HG02623 (cell line): ENCODE measurements around the gene MAPK1.
"Not testable (repeated sequence)": the region's sequence is repeated elsewhere in the genome, so short reads cannot be mapped to it uniquely, and the experiment has no call there.

Experiments
- ATAC-seq: cut with Tn5 transposase; IDR thresholded peaks from one replicate; pipeline ENCODE4 v1.9.1; 2021; ENCODE audit warnings: moderate library complexity; ENCODE audit not compliant: unreplicated experiment

MAPK1 gene

DNA sequence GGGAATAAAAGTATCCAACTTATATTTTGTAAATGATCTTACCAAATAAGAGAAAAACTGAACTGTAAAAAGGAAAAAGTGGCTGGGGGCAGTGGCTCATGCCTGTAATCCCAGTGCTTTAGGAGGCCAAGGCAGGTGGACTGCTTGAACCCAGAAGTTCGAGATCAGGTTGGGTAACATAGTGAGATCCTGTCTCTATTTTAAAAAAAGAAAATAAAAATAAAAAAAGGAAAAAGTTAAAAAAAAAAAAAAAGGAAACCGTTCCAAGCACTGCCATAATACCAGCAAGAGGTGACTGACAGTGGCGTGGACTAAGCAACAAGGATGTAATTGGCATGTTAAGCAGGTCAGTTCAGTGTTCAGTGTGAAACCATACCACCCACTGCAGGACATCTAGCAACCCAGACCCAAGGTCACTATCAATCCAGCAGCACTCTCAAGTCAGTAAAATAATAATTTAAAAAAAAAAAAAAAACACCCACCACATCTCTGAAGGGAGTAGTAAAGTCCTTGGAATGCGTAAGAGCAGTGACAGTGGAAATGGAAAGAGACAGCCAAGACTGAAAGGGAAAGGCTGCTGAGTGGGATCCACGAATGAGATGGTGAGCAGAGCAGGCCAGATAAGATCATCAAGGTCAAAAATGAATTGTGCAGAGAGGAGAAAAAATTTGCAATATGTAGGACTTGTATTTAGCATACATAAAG, 43.6 kb downstream of the MAPK1 start:
- ATAC-seq = no peak

DNA sequence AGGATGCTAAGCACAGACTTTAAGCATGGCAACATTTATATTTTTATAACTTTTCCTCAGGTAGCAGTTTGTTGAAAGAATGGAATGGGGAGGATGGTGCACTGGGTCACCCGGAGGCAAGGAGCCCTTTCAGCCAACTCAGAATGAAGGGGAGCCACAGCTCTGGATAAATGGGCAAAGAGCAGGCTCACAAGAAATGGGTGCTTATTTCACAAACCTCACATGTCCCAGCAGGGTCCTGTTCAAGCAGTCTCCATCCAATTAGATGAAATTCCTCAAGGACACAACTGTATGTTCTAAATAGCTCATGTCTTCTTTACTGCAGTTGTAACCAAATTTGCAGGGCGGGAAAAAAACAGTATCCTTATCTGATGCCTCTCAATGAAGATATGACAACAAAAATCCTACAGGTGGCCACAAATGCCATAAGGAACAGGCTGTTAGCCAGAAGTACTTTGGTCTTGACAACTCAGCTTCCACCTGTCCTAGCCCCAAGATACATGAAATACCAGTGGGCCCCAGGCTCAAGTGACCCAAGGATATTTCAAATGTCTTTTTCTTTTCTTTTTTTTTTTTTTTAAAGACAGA, 48.2 kb downstream of the MAPK1 start:
- no peak for ATAC-seq

DNA sequence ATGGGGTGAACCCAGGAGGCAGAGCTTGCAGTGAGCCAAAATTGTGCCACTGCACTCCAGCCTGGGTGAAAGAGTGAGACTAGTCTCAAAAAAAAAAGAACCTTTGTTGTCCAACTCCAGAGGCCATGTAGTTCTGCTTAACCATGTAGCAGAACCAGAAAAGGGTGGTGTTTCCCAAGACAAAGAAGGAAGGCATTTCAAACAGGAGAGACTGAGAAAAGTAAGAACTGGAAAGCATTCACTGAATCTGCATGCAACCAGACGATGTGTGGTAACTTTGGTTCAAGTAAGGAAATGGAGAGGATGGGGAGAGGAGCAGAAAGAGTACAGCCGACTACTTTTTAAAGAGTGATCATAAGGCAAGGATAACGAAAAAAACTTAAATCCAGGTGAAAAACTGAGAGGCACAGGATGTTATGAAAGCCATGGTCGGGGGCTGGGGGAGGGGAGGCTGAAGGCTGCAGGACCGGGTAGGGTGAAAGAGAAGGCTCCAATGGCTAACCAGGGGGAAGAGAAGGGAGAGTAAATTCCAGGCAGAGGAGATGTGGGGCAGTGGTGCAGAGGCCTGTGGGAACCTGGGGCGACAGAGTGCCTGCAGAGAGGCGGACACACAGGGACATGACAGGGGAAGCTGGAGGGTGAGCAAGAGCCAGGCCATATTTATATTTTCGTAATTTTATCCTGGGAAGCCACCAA, 48.8 kb downstream of the MAPK1 start:
- no peak for ATAC-seq

DNA sequence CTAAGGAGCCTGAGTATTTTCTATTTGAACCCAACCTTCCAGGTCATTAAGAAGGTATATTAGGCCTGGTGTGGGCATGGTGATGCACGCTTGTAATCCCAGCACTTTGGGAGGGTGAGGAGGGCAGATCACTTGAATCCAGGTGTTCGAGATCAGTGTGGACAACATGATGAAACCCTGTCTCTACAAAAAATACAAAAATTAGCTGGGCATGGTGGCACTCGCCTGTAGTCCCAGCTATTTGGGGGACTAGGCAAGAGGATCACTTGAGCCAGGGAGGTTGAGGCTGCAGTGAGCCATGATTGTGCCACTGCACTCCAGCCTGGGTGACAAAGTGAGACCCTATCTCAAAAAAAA, 50.0 kb downstream of the MAPK1 start:
- ATAC-seq = not testable (repeated sequence)

DNA sequence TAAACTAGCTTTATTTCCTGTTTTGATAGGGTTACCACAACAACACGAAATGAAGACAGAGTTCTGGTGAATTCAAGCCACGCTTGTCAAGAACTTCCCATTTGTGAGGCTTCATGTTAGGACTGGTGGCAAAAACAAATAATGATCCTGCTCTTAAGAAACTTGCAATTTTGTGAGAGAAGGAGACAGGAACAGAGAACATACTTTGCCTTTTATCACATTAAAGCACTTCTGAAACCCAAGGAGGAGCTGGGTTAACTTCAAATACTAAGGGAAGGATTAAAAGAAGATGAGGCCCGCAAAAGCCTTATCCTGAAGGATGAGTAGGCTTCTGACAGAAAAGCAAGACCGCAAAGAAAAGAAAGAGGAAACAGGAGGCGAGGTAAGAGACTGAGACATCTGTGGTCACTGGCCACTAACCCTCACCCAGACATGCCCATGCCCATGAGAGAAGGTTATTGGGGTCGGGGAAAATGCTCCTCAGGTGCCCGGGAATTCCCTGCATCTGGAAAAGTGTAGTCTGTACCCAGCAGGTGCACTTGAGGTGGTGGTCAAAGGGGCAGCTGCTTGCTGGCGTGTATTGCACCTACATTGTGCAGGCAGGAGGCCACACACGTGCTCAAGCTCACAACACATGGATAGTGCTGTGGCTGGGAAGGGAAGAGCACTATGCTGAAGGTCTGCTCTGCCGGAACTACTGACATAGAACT, 50.5 kb downstream of the MAPK1 start:
- ATAC-seq = no peak

DNA sequence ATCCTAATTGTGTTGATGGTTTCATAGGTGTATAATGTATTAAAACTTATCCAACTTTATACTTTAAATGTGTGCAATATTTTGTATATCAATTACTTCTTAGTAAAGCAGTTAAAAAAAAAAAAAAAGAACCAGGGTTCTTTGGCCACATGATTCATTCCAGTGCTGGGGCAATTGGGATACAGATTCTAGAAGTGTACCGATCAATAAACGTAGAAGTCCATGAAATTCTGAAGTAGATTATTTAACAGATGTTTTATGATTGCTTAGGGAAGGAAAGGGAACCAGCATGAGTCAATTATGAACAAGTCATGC, 51.0 kb downstream of the MAPK1 start:
- no peak for ATAC-seq

DNA sequence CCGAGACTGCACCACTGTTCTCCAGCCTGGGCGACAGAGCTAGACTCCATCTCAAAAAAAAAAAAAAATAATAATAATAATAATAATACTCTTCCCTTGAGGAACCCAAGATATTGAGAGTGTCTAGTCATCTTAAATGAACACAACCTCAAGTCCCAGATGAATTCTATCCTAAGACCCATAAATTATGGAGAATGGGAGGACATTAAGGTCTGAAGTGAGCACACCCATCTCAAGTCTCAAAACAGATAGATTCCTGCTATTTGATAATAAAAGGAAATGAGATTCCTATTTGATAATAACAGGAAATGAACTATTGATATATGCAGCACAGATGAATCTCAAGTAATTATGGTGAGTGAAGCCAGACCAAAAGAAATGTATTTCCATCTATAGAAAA, 51.5 kb downstream of the MAPK1 start:
- no peak for ATAC-seq

DNA sequence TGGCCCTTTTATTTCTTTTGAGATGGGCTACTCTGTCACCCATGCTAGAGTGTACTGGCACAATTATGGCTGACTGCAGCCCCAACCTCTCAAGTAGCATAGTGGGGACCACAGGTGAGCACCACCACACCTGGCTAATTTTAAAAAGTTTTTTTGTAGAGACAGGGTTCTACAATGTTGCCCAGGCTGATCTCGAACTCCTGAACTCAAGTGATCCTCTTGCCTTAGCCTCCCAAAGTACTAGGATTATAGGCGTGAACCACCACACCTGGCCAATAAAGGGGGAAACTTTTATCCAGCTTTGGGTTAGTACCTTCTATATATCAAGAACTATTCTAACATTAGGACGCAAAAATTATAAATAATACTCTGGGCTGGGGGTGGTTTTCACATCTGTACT, 52.1 kb downstream of the MAPK1 start:
- no peak for ATAC-seq

DNA sequence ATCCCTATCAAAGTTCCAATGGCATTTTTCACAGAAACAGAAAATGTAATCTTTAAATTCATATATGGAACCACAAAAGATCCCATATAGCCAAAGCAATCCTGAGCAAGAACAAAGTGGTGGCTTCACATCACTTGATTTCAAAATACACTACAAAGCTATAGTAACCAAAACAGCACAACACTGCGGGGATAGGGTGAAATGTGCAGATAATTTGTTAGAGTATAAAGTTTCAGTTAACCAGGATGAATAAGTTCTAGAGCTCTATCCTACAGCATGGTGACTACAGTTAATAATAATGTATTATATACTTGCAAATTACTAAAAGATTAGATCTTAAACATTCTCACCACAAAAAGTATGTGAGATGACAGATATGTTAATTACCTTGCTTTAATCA, 55.5 kb downstream of the MAPK1 start:
- no peak for ATAC-seq

DNA sequence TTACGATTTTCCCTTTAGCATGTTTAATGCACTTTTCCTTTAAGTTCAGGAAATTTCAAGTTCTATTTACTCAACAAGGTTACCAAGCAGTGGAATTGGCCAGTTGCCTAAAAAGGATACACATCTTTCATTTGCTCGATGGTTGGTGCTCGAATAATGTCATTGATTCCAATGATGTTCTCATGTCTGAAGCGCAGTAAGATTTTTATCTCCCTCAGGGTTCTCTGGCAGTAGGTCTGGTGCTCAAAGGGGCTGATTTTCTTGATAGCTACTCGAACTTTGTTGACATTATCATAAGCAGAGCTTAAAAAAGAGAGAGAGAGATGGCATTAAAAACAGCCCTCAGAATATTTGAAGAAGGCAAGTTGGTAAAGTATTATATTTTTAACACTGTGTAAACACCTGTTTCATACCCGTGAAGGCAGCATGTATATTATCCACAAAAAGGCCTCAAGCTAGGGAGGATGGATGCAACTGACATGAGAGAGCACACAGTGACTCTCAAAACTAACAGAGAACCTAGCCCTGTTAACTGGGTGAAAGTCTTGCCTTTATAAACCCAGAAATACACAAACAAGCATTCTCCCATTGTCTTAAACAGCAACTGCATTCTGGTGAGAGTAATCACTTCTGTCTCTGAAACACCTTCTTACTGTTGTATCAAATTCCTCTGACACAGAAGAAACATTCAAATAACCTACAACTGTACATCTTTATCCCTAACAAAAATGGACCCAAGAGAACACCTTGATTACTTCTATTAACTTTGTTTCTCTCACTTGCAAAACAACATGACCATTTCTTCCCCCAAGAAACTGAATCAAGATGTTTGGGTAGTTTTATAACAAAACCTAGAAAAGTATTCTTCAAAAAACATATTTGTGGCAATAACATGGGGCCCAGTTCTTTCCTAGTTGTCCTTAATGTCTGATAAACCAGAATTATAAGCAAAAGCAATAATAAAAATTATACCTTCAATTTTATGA, 59.6 kb downstream of the MAPK1 start:
- ATAC-seq = no peak

DNA sequence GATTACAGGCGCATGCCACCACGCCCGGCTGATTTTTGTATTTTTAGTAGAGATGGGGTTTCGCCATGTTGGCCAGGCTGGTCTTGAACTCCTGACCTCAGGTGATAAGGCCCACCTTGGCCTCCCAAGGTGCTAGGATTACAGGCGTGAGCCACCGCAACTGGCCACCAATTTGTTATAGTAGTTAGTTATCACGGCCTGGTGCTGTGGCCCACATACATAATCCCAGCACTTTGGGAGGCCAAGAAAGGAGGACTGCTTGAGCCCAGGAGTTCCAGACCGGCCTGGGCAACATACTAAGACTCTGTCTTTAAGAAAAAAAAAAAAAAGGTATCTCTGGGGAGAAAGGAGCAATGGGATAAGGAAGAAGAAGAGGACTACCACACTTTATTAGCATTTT, 62.1 kb downstream of the MAPK1 start:
- ATAC-seq = not testable (repeated sequence)

DNA sequence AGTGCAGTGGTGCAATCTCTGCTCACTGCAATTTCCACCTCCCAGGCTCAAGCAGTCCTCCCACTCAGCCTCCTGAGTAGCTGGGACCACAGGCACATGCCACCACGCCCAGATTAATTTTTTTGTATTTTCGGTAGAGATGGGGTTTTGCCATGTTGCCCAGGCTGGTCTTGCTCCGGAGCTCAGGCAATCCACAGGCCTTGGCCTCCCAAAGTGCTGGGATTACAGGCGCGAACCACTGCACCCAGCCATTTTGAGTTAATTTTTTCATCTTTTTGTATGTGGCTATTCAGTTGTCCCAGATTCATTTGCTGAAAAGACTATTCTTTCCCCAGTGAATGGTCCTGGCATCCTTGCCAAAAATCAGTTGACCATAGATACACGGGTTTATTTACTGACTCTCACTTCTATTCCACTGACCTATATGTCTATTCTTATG, 63.6 kb downstream of the MAPK1 start:
- ATAC-seq = no peak

DNA sequence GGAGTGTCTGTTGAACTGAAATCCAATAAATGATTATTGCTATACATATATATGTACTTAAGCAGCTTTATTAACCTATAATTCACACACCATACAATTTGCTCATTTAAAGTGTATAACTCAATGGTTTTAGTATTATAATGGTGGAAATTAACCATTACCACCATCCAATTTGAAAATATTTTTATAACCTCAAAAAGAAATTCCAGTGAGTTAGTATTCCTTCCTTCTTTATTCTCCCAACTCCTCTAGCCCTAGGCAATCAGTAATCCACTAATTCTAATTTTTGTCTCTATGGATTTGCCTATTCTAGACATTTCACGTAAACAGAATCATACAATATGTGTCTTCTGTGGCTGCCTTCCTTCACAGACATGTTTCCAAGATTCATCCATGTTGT, 64.8 kb downstream of the MAPK1 start:
- ATAC-seq = no peak

DNA sequence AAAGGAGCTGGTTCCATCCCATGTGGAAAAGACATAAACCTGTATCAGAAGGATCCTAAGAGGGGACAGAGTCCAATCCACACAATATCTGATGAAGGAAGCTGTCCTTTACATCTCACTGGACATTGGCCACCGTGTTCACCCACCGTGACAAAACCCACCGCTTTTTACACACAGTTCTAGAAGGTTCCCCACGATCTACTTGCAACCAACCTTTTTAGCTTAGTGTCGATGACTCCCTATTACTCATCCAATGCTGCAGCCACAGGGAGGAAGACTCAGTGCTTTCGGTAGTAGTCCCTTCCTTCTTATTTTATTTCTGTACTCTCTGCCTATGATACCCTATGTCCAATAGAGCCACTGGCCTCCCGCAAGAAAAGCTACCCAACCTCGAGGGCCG, 65.4 kb downstream of the MAPK1 start:
- no peak for ATAC-seq

DNA sequence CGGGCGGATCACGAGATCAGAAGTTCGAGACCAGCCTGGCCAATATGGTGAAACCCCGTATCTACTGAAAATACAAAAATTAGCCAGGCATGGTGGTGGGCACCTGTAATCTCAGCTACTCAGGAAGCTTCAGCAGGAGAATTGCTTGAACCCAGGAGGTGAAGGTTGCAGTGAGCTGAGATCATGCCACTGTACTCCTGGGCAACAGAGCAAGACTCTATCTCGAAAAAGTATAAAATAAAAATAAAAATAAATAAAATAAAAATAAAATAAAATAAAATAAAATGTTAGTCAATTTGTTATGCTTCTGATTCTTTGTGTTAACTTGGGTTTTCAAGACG, 66.2 kb downstream of the MAPK1 start:
- ATAC-seq = not testable (repeated sequence)

DNA sequence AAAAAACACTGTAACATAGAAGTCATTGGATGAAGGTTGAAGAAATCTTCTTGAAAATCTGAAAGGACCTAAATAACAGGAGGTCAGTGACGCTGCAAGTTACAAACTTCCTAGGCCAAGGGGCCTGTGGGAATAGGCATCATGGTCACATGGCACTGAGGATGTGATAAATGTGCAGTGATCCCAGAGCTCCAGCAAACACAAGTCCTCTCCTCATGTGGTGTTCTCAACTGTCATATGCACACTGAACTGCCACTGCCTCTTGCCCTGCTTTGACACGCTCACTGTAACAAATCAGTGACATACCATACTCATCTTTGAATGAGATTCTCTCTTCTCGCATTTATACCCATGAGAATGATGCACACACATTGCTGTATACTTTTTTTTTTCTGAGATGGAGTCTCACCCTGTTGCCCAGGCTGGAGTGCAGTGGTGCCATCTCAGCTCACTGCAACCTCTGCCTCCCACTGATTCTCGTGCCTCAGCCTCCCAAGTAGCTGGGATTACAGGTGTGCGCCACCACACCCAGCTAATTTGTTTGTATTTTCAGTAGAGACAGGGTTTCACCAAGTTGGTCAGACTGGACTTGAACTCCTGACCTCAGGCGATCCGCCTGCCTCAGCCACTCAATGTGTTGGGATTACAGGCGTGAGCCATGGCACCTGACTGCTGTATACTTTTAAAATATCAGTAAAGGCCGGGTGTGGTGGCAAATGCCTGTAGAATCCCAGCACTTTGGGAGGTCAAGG, 66.7 kb downstream of the MAPK1 start:
- ATAC-seq = no peak

DNA sequence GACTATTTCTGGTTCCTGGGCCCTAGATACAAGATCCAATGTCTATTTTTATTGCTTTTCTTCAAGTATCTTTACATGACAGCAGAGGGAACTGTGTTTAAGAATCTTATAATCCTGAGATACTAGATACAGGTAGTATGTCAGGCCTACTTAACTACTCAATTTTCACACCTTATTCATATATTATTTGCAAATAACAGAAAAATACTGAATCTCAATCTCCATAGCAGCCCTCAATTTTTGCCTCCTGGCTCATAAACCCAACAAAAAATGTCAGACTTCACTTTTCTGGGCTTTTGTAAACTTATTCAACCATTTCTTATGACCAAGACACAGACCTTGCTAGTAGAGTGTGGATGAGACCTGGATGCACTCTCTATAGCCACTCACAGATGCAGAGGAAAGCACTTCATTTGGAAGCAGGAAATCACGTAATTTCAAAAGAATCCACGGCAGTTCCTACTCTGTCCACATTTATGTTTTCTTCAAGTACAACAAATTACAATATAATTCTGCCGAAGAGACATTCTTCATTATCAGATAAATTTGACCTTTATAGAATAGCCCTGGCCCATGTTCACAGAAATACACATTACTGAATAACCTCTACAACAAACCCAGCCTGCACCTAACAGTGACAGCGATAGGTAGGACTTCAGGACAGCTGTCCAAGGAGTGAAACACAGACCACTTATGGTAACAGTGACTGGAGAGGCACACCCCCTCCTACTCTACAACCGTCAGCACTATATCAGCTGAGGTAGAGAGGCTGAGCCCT, 69.8 kb downstream of the MAPK1 start:
- ATAC-seq = no peak

DNA sequence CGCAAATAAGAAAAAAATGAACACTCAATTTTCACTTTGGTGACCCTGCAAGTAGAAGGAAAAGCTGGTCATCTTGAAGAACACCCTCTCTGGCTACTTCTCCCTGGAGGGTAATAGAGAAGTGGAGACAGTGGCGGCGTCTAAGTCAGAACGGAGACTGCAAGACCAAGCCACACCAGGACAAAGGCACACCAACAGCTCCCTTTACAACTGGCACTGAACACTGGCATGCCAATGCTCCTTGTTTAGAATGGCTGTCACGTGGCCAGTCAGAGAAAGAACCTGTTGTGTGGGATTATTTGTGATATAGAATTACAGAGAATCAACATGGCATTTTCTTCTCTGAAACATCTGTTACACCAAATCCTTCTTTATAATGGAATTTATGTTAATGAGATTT, 70.6 kb downstream of the MAPK1 start:
- ATAC-seq = no peak

DNA sequence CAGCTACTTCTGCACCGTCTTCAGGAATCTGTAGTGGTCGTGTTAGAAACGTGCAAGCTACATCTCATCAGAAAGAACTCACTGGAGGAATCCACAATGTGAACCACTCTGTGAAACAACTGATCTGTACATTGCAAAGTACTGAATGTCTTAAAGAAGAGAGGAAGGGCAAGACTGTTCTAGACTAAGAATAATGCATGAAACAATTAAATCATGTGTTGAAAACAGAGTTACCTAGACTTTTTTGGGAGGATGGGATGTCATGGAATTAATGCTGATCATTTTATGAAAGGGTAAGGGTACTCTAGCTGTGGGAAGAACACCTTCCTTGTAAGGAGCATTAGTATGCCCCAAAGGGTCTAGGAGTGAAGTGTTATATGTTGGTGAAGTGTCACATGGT, 71.2 kb downstream of the MAPK1 start:
- ATAC-seq = no peak
